GM03348 (cell line): Measurements from ENCODE around the gene DUS2.

Source experiments
- DNase-seq: peaks from one replicate; pipeline ENCODE4 v3.0.0; 2012; ENCODE audit warnings: low spot score

DUS2 gene

DNA sequence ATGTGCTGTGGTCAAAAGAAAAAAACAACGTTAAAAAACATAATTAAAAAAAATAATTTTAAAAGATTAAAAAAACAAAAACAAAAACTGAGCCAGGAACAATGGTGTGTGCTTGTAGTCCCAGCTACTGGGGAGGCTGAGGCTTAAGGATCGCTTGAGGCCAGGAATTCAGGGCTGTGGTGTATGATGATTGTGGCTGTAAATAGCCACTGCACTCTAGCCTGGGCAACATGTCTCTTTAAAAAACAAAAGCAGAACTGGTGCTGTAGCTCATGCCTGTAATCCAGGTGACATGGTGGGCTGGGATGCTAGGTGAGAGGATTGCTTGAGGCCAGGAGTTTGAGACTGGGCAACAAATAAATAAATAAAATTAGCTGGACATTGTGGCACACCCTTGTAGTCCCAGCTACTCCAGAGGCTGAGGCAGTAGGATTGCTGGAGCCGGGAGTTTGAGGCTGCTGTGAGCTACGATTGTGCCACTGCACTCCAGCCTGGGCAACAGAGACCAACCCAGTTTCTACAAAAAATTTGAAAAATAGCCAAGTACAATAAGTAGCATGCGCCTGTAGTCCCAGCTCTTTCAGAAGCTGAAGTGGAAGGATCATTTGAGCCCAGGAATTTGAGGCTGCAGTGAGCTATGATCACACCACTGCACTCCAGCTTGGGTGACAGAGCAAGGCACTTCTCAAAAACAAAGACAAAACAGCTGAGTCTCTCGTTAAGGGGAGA is 105.7 kb downstream of the DUS2 start:
- DNase-seq, result no peak
